Measurements from ENCODE around the gene ABR.
A peak's percentile ranks its signal among the peaks of the same experiment; 100 is the strongest.
"Not testable (repeated sequence)": the region's sequence is repeated elsewhere in the genome, so short reads cannot be mapped to it uniquely, and the experiment has no call there.

The ABR gene

GRCh38 chr17:1119924-1120323 is 59.9 kb downstream of the ABR start:
- DNase-seq: no peak

GRCh38 chr17:1116602-1117001 is 63.2 kb downstream of the ABR start:
- no peak for DNase-seq

GRCh38 chr17:1112875-1113274 is 66.9 kb downstream of the ABR start:
- DNase-seq: no peak

- DNase-seq: no peak
These were observed 68.0 kb downstream of the ABR start for GRCh38 chr17:1111599-1112443.

GRCh38 chr17:1110862-1111598 is 68.8 kb downstream of the ABR start:
- DNase-seq: peak; percentile 75

GRCh38 chr17:1110541-1110861 is 69.3 kb downstream of the ABR start:
- DNase-seq: no peak

GRCh38 chr17:1109606-1110540 is 69.9 kb downstream of the ABR start:
- no peak for DNase-seq

GRCh38 chr17:1108765-1109605 is 70.8 kb downstream of the ABR start:
- no peak for DNase-seq

- DNase-seq: no peak
These were observed 71.4 kb downstream of the ABR start for GRCh38 chr17:1108478-1108764.

GRCh38 chr17:1107777-1108477 is 71.9 kb downstream of the ABR start:
- no peak for DNase-seq

GRCh38 chr17:1107083-1107776 is 72.6 kb downstream of the ABR start:
- no peak for DNase-seq

GRCh38 chr17:1104222-1104621 is 75.6 kb downstream of the ABR start:
- no peak for DNase-seq

GRCh38 chr17:1100382-1100781 is 79.4 kb downstream of the ABR start:
- DNase-seq: no peak

- no peak for DNase-seq
These were observed 80.5 kb downstream of the ABR start for GRCh38 chr17:1099242-1099641.

- DNase-seq: not testable (repeated sequence)
These were observed 81.6 kb downstream of the ABR start for GRCh38 chr17:1097972-1098744.

GRCh38 chr17:1096215-1096614 is 83.6 kb downstream of the ABR start:
- no peak for DNase-seq

- DNase-seq: no peak
These were observed 84.0 kb downstream of the ABR start for GRCh38 chr17:1095853-1096173.

GRCh38 chr17:1095090-1095852 is 84.5 kb downstream of the ABR start:
- no peak for DNase-seq

- DNase-seq: no peak
These were observed 85.2 kb downstream of the ABR start for GRCh38 chr17:1094591-1094990.

- DNase-seq: no peak
These were observed 87.9 kb downstream of the ABR start for GRCh38 chr17:1091900-1092299.

Data from 8988T (cell line).